ENCODE data around the gene GREB1. TPM values are rescaled to one million over a fixed set of nuclear protein-coding genes. Genes with fewer than 3 reads are reported as not detected.

The GREB1 gene
- total RNA-seq, 4 donors from 2014 or later, result 3.4 to 8.4 (median 4.7) TPM

DNA sequence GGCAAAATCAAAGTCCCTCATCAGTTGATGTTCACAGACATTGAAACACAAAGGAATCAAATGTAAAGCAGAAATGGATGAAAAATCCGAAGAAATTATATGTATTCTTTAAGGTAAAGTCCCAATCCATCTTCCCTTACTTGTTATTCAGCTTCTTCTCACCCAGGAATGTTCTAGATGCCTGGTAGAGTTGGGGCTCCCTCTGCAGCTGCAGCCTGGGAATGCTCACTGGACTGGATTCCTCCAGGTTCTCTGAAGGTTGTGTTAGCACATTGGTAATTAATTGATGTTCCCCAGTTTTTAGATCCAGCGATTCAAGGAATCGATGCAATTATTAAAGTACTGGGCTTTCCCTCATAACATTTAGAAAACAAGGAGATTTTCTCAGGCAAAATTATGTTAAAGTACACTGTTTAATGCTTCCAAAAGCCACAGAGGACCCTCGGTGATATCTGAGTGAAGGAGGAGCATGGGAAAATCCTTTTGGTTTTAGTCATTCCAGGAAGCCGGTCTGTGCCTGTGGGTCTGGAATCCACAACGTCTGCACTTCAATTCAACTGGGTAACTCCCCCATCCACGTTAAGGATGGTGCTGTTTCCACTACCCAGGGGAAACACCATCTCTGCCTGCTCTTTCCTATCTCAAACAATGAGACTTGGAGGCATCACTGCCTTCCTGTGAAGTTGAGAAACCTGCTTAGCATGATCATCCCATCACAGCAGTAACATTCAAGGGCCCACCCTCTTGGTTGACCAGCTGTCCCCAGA lies 114.2 kb downstream of the GREB1 start:
- TF ChIP-seq, protein P1, sequence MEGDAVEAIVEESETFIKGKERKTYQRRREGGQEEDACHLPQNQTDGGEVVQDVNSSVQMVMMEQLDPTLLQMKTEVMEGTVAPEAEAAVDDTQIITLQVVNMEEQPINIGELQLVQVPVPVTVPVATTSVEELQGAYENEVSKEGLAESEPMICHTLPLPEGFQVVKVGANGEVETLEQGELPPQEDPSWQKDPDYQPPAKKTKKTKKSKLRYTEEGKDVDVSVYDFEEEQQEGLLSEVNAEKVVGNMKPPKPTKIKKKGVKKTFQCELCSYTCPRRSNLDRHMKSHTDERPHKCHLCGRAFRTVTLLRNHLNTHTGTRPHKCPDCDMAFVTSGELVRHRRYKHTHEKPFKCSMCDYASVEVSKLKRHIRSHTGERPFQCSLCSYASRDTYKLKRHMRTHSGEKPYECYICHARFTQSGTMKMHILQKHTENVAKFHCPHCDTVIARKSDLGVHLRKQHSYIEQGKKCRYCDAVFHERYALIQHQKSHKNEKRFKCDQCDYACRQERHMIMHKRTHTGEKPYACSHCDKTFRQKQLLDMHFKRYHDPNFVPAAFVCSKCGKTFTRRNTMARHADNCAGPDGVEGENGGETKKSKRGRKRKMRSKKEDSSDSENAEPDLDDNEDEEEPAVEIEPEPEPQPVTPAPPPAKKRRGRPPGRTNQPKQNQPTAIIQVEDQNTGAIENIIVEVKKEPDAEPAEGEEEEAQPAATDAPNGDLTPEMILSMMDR (IDR thresholded peaks at IDR 0.05; ENCODE audit: low read depth), result no peak

- TF ChIP-seq, protein P1 (IDR thresholded peaks at IDR 0.05; ENCODE audit: low read depth), result no peak
These were observed 115.2 kb downstream of the GREB1 start for GRCh38 chr2:11649093-11649492.

- TF ChIP-seq, protein P1 (IDR thresholded peaks at IDR 0.05; ENCODE audit: low read depth), result no peak
These were observed 118.2 kb downstream of the GREB1 start for GRCh38 chr2:11651856-11652548.

GRCh38 chr2:11652553-11652952 lies 118.7 kb downstream of the GREB1 start:
- TF ChIP-seq, protein P1 (IDR thresholded peaks at IDR 0.05; ENCODE audit: low read depth), result no peak

- TF ChIP-seq, protein P1 (IDR thresholded peaks at IDR 0.05; ENCODE audit: low read depth), result no peak
These were observed 121.7 kb downstream of the GREB1 start for GRCh38 chr2:11655495-11655894.

DNA sequence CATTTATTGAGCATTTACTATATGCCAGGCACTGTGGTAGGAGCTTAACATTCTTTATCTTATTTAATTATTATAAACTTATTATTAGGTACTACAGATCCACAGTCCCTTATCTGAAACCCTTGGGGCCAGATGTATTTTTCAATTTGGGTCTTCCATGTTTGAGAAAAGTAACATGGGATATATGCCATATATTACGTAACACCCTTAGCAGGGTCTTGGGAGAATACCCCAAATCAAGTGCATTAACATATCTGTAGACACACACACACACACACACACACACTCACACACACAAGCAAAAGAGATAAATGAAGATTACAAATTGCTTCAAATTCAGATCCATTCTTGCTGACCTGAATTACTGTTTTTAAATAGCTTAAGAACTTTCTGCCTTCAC lies 122.4 kb downstream of the GREB1 start:
- TF ChIP-seq, protein P1 (IDR thresholded peaks at IDR 0.05; ENCODE audit: low read depth), result no peak

- TF ChIP-seq, protein P1 (IDR thresholded peaks at IDR 0.05; ENCODE audit: low read depth), result no peak
These were observed 122.8 kb downstream of the GREB1 start for GRCh38 chr2:11656671-11657101.
